A549 (cell line): ENCODE results near the gene MUC4.

Source experiments
- BCL3 ChIP-seq: fragments of >200 bp; sonication (Bioruptor Twin); formaldehyde crosslinking; IDR thresholded peaks from 3 replicates; pipeline ENCODE4 v1.6.1; 2016
- BHLHE40 ChIP-seq: IDR thresholded peaks from 2 replicates; pipeline ENCODE4 v1.6.1; 2012; ENCODE audit warnings: low read depth, low read length, inconsistent platforms
- CHD2 ChIP-seq: fragments of 150-350 bp; IDR thresholded peaks from 2 replicates; pipeline ENCODE4 v1.6.1; 2014; ENCODE audit warnings: low read length; ENCODE audit not compliant: partially characterized antibody
- CHD4 ChIP-seq: fragments of 200-600 bp; sonication (generic); IDR thresholded peaks from 2 replicates; pipeline ENCODE4 v1.6.1; 2016; ENCODE audit warnings: antibody characterized with exemption, mild to moderate bottlenecking, borderline replicate concordance
- CTCF ChIP-seq: fragments of >200 bp; sonication (Bioruptor Twin); formaldehyde crosslinking; IDR thresholded peaks from 3 replicates; pipeline ENCODE4 v1.5.1; 2016
- EHMT2 ChIP-seq: fragments of 200-600 bp; sonication (generic); IDR thresholded peaks from 2 replicates; pipeline ENCODE4 v1.6.1; 2016; ENCODE audit warnings: antibody characterized with exemption, low read depth, mild to moderate bottlenecking, moderate library complexity
- HMGXB4 ChIP-seq: fragments of 250-450 bp; sonication (Bioruptor Pico); IDR thresholded peaks from 2 replicates; pipeline ENCODE4 v1.5.0; 2021; ENCODE audit warnings: mild to moderate bottlenecking, moderate library complexity, borderline replicate concordance
- JUN ChIP-seq, 2 experiments: fragments of >200 bp; sonication (Bioruptor Twin); formaldehyde crosslinking; IDR thresholded peaks; 2 replicates in 1 of 2; 3 replicates in 1 of 2; pipeline ENCODE4 v1.6.1; 2016 to 2017
- KDM1A ChIP-seq: fragments of 200-600 bp; sonication (generic); IDR thresholded peaks from 2 replicates; pipeline ENCODE4 v1.6.1; 2016; ENCODE audit warnings: low read depth, mild to moderate bottlenecking
- MAX ChIP-seq: IDR thresholded peaks from 2 replicates; pipeline ENCODE4 v1.6.1; 2012
- POLR2A ChIP-seq: IDR thresholded peaks from 2 replicates; pipeline ENCODE4 v1.6.1; 2012; ENCODE audit warnings: mild to moderate bottlenecking, low read length
- RCOR1 ChIP-seq: fragments of 150-350 bp; IDR thresholded peaks from 2 replicates; pipeline ENCODE4 v1.6.1; 2014; ENCODE audit warnings: antibody characterized with exemption, low read length, low read depth
- USF2 ChIP-seq: fragments of 450-650 bp; IDR thresholded peaks from 2 replicates; pipeline ENCODE4 v1.6.1; 2014; ENCODE audit warnings: antibody characterized with exemption

- no peak for TF ChIP-seq CTCF
- TF ChIP-seq POLR2A: no peak
- TF ChIP-seq CHD4: no peak
- TF ChIP-seq MAX: no peak
- no peak for TF ChIP-seq USF2
- no peak for TF ChIP-seq BHLHE40
- no peak for TF ChIP-seq JUN (IDR thresholded peaks at IDR 0.05)
- TF ChIP-seq CHD2: no peak
- no peak for TF ChIP-seq RCOR1
- TF ChIP-seq KDM1A: no peak
- no peak for TF ChIP-seq HMGXB4 (CRISPR knock-in tag)
- TF ChIP-seq BCL3: no peak
- TF ChIP-seq EHMT2: no peak
These were observed 102.9 kb downstream of the MUC4 start for GRCh38 chr3:195708626-195709481.
